NCI-H2029 treated with DMSO at 0.1 percent for 48 hours (cell line): ENCODE data around the gene LRRK1.

Source experiments
- DNase-seq: peaks from one replicate; lab custom pipeline; 2025; lab: John Stamatoyannopoulos, UW

The LRRK1 gene

DNA sequence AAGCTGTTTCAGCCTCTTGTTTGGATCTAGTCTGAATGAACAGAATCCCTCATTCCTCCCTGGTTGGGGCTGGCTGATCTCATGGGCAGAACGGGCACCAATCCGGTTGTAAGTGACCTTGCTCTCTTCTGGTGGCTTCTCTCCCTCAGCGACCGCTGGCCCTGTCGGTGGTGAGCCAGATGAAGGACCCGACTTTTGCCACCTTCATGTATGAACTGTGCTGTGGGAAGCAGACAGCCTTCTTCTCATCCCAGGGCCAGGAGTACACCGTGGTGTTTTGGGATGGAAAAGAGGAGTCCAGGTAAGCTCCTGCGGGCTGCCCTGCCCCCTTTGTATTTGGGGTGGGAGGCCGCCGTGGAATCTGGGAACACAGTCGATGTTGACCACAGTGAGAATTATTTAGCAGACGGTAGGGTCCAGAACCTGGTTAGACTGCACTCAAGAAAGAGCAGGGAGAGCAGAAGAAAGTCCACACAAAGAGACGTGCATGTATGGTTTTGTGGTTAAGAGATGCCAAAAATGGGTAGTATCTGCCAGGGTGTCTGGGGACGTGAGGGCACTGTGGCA, 138.8 kb downstream of the LRRK1 start:
- no peak for DNase-seq

GRCh38 chr15:101058735-101059134, 139.6 kb downstream of the LRRK1 start:
- DNase-seq, result no peak

- no peak for DNase-seq
Observed at GRCh38 chr15:101059381-101060341, 140.5 kb downstream of the LRRK1 start.

- DNase-seq, result no peak
Observed at GRCh38 chr15:101060576-101061551, 141.7 kb downstream of the LRRK1 start.

DNA sequence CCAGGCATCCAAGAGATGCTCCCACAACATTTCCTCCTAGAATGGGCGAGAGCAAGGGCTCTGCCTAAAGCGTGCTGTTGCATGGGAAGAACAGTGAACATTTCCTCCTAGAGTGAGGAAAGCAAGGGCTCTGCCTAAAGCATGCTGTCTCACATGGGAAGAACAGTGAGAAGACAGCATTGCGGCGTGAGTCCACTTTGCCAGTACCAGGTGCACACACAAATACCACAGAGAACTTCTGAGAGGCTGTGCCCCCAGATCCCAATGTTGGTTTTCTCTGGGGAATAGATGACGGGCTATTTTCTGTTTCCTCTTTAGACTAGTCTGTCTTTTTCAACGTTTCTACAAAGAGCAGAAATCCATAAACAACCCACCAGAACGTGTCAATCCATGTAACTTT, 142.9 kb downstream of the LRRK1 start:
- DNase-seq, result no peak

- no peak for DNase-seq
Observed at GRCh38 chr15:101062471-101063171, 143.5 kb downstream of the LRRK1 start.

- no peak for DNase-seq
Observed at GRCh38 chr15:101063212-101063611, 144.1 kb downstream of the LRRK1 start.

DNA sequence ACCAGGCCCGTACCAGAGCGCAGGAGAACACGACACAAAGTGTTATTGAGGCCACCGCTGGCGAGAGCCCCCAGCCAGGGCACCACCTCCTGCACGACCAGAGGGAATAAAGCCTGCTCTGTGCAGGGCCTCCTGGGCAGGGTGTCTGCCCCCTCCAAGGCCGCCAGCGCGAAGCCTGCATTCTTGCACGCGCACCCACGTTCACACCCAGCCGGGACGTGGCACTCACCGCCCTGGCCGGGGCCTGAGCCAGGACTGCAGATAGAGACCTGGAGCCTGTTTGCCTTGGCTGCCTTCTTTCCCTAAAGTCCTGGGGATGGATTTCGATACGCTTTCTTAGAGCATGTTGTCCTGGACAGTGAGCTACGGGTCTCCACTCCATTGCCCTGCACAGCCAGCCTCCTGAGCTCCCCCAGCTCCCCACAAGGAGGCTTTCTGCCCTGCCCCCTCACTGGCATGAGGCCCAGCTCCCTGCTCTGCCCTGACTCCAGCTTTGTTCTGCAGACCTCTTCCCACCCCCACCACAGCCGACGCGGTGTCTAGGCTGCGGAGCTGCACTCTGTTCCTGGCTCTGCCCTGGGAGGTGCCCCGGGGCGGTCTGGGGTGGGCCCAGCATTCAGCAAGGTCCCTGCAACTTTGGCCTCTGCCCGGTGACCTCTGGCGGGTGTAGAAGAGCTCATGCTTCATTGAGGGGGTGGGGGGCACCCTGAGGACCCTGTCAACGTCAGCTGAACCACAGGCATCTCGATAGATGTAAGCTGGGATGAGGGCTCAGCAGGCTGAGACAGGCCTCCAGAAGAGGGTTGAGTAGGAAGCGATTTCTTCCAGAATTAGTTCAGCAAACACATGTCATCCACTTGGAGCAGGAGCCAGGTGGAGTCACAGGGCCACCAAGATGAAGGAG, 145.0 kb downstream of the LRRK1 start:
- DNase-seq, result no peak

- DNase-seq, result no peak
Observed at GRCh38 chr15:101064795-101065569, 145.8 kb downstream of the LRRK1 start.

DNA sequence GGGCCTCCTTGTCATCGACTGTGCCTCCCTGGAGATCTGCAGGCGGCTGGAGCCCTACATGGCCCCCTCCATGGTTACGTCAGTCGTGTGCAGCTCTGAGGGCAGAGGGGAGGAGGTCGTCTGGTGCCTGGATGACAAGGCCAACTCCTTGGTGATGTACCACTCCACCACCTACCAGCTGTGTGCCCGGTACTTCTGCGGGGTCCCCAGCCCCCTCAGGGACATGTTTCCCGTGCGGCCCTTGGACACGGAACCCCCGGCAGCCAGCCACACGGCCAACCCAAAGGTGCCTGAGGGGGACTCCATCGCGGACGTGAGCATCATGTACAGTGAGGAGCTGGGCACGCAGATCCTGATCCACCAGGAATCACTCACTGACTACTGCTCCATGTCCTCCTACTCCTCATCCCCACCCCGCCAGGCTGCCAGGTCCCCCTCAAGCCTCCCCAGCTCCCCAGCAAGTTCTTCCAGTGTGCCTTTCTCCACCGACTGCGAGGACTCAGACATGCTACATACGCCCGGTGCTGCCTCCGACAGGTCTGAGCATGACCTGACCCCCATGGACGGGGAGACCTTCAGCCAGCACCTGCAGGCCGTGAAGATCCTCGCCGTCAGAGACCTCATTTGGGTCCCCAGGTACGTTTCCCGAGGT, 146.5 kb downstream of the LRRK1 start:
- DNase-seq, result no peak

DNA sequence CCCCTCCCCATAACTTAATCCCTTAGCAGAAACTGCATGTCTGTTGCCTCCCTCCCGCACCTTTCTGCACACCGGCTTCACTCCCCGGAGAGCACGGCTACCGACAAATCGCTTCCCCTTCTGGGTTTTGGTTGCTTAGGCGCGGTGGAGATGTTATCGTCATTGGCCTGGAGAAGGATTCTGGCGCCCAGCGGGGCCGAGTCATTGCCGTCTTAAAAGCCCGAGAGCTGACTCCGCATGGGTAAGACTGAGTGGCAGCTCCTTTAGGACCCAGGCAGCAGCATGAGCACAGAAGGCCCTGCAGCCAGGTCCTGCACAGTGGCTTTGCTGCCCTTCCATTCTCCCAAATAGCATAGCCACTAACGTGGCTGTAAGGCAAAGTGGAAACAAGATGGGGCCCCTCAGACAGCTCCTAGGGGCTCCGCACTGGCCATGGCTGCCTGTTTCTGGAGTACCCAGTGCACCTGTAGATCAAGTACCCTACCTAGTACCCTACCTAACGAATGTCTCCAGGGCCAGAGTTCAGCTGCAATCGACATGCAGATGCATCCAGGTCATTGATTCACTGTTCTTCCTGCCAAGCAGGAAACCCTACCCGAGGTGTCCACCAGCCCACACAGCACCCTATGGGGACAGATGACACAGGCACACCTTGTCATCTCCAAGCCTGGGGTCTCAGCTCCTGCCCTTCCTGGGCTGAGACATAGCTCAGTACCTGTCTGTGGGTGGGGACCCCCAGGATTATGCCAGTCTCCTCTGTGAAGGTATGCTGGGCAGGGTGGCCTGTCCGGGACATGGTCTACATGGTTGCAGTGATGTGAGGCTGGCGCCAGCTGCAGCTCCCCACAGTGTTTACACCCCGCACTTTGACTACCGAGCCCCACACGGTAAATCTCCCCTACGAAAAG, 147.6 kb downstream of the LRRK1 start:
- DNase-seq, result no peak

DNA sequence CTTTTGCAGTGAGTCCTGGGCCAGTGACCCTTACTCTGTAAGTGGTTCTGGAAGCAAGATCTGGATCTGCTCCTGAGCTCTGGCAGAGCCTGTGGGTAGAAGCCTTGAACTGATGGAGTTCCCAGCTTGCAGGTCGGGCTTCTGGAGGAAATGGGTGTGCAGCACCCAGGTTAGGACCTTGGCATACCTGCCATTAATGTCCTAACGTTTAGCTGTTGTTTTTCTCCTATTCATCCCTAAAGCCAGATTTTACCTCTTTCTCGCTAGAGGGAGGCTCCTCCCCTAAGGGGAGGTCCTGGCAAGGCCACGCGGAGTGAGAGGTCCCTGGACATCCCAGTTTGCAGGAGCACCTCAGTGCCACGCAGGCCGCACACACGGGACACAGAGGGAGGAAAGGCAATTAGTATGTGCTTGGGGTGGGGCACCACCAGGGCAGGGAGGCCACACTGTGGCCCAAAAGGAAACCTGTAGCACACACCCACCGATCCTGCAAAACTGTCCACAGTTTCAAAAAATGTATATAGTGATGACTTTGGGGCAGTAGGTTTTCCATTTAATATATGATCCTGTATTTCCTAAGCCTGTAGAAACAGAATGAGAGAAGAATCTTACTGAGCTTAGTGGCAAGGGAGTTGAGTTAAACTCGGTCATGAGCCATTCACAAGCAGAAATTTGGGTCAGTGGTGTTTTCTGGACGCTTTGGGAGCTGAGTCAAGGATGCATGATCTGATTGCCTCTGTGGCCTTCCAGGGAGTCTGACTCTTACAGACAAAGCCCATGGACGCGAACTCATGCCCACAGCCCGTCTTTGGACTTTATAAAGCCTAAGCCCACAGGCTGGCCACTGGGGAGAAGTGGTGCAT, 148.7 kb downstream of the LRRK1 start:
- DNase-seq, result no peak

- no peak for DNase-seq
Observed at GRCh38 chr15:101068523-101068960, 149.4 kb downstream of the LRRK1 start.

DNA sequence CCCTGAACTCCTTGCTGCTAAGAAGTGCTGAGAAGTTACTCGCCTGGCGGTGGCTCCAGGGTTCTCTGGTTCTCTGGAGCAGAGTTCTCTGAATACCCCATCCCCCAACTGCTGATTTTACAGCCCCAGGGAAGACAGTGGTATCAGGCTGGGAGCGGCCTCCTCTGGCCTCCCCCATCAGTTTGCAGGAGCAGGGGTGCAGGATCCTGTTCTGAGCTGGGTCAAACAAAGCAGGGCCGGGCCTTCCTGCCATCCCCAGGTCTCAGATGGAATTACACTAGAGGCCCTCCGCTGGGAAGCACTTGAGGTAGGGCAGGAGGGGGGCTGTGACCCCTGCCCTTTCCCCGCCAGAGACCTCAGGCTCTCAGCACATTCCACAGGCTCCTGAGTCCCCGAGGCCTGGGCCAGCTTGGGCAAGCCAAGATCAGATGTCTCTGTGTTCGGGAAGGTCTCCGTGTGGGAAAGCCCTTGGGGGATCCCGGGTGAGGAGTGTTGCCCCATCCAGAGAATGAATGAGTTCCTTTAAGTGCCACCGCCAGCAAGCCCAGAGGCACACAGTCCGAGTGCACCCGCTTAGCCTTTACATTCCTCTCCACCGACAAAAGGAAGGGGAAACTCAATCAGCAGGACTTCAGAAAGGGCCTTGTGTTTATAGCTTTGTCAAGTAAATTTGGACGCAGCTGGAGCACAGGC, 149.9 kb downstream of the LRRK1 start:
- no peak for DNase-seq

- DNase-seq, result no peak
Observed at GRCh38 chr15:101069654-101069973, 150.5 kb downstream of the LRRK1 start.

GRCh38 chr15:101070024-101070423, 150.9 kb downstream of the LRRK1 start:
- no peak for DNase-seq
